DMS153 treated with DMSO at 0.1 percent for 48 hours (cell line): ENCODE results near the gene FERMT1.
"Not testable (repeated sequence)": the region's sequence is repeated elsewhere in the genome, so short reads cannot be mapped to it uniquely, and the experiment has no call there.

Source experiments
- DNase-seq: peaks from one replicate; lab custom pipeline; 2025; ENCODE audit not compliant: unreplicated experiment; lab: John Stamatoyannopoulos, UW

FERMT1 gene

DNA sequence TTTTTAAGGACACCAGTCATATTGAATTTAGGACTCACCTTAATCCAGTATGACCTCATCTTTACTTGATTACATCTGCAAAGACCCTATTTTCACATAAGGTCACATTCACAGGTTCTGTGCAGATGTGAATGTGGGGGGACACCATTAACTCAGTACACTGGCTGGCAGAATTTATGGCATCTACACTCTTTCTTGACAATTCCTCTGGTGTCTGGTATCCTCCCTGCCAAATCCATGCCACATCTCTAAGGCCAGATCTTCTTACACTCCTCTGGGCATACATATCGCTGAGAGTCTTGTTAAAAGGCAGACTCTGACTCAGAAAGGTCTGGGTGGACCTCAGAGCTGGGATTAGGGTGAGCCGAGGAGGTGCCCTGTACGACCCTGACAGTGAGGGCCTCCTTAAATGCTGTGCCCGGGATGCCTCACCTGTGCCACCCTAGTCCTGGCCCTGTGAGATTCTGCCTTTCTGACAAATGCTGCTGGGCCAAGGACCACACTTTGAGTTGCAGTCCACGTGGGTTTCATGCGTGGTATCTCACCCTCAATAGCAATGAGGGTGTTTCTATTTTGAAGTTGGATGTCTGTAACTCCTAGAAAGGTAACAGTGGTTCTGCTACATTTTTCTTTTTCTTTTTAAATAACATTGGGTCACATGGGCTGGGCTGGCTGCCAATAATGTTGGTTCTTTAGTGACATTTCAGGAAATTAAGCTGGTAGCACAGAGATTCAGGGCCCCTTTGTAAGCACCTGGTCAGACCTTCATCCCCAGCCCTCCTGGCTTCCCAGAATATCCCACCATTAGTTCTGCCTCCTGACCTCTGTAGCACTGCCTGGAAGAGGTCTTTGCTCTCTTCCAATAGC lies 51.8 kb downstream of the FERMT1 start:
- no peak for DNase-seq

DNA sequence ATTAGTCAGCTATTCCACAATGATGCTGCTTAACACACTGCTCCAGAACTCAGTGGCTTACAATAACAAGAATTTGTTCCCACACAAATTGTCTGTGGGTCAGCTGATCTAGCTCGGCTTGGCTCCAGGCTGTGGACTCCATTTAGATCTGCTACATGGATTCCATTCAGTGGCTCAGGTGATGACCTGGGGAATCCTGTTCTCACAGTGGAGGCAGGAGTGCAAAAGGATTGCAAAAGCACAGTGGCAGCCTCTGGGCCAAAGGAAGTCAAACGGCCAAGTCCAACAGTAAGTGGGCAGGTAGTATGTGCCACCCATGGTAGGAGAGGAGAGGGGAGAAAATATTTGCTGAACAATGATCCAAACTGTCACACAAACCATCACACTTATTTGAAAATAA lies 53.2 kb downstream of the FERMT1 start:
- DNase-seq = no peak

DNA sequence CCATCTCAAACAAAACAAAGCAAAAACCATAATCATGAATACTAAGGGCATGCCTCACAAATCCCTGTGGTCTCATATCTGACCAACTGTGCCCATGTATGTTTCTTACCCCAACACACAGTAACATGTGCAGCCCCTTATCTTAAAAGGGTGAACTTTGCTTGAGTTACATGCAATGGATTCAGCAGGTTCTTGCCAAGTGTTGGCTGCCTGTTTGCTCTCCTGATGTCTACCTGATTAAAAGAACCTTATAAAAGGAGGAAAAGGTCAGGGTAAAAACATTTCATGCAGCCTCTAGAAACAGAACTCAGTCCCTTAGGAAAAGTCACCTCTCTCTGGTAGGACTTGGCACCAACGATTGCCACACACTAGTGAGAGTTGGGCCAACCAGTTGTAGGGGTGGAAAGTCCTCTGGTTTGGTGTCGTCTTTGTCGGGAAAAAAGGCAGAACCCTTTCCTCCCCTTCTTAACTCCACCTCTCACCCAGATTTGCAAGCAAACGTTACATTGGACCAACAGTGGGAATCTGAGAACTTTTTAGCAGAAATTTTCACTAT lies 55.0 kb downstream of the FERMT1 start:
- DNase-seq = no peak

DNA sequence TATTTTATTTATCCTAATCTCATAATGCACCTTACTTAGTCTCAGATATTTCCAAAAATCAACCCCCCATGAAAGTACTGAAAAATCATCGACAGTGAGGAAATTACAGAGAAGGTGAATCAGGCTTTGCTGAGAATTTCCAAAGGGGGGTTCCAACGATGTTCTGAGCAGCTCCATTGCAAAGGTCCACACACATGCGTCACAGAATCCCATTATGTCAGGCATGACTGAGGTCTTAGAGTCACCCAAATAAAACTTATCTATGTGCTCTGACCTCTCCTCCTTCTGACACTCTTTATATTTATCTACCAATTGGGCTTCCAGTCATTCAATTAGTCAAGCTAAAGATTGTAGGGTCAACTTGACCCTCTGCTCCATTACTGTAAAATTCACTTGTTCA lies 56.2 kb downstream of the FERMT1 start:
- no peak for DNase-seq

DNA sequence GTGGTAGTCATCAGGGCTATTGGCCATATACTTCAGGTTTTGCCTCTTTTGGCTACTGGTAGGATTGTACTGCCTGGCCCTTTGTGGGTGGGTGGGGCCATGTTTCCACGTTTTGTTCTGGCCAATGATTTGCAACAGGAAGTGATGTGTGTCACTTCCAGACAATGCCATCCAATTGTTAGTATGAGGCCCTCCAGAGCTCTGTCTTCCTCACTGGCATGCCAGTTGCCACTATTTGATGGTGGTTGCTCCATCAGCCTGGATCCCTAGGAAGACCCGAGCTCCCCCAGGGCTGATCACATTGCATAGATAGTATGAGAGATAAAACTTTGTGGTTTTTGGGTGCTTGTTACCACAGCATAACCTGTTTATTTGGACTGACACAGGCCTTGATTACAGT lies 61.3 kb downstream of the FERMT1 start:
- DNase-seq = no peak

DNA sequence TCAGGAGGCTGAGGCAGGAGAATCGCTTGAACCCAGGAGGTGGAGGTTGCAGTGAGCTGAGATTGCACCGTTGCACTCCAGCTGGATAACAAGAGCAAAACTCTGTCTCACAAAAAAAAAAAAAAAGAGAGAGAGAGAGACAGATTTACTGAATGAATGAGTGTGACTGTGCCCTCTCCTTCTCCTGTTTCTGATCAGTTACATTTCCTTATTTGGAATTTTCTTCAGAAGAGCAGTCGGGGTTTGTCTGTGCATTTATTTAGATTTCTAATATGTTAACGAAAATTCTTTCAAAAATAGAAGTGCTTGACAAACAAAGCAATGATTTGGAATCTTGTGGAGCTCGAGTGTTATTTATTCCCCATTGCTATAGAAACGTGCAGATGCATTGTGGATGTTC lies 62.6 kb downstream of the FERMT1 start:
- no peak for DNase-seq

DNA sequence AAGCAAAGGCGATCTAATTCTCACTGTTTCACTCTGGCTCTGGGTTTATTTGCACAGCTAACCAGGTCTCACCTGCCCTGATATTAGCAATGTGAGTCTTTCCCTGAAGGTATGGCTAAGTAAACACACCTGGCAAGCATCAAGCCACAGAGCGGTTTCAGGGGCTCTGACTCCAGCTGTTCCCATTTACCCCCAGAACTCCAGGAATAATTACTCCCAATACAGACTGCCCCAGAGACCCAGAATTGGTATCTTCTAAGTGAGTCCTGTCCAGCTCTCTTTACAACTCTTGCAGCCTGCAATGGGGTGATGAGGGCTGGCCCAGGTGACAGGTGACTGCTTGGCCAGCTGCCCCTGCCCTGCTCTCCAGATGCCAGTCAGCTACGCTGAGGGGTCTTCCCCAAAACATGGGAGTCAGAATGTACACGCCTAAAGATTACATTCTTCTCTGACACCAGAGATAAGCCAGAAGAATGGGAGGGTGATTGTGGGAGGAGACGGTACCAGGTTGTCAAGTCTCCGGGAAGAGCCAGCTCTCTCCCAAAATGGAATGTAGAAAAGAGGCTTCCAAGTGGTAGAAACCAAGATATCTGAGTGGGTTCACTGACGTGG lies 64.0 kb downstream of the FERMT1 start:
- DNase-seq = peak; percentile 66

DNA sequence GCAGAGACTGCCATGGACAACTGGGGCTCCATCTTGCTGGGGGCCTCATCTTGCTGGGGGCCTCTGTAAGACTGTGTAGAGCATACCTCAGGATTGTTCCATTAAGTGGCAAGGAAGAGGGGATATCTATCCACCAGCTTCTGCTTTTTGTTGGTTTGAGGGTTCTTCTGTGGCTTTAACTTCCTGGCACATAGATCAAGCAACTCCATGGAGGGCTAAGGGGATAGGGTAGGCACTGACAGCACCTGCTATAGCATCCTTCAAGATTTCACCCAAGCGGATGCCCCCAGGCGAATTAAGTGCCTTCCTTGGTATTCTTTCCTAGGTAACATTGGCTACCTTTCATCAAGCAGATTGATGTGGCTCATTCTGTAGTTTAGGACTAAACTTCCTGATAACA lies 65.1 kb downstream of the FERMT1 start:
- DNase-seq = no peak

DNA sequence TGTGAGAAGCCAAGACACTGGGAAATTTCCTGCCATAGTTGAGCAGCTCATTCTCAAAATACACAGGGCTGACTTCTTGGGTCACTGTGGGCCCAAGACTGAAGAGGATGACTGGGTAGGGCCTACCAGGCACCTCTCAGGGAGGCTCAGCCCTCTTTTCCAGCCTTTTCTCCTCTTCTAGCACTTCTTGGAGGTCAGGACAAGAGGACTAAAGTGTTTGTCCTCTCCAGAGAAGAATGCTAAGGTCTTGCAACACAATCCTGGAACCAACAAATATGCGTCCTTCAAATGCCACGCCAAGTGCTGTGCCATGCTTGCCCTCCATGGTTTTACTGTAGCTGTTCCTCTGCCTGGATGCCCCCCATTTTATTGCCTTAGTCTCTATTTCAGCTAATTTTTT lies 65.7 kb downstream of the FERMT1 start:
- DNase-seq = no peak

DNA sequence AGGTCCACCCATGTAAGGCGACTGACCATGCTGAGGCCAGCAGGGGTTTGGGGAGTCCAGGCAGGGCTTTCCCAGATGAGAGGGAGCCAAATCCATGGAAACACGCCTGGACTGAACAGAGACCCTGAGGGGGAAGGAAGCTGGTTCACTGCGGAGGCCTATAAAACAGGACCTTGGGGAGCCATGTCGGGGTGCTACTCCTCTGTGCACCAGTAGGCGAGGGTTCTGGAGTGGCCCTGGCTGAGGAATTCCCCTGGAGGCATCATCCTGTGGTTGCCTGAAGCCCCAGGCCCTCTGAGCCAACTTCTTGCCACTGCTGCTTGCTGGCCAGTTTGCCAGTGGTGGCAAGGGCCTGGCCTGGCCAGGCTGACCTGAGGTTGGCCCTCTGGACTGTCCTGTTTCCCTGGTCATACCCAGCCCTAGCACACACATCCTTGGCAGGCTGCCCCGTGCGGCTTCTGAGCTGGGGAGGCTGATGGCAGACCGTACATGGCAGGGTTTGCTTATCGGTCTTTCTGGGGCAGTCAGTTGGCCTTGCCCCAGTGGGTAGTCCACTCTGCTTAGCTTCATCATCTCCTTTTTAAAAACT lies 66.8 kb downstream of the FERMT1 start:
- DNase-seq = no peak

DNA sequence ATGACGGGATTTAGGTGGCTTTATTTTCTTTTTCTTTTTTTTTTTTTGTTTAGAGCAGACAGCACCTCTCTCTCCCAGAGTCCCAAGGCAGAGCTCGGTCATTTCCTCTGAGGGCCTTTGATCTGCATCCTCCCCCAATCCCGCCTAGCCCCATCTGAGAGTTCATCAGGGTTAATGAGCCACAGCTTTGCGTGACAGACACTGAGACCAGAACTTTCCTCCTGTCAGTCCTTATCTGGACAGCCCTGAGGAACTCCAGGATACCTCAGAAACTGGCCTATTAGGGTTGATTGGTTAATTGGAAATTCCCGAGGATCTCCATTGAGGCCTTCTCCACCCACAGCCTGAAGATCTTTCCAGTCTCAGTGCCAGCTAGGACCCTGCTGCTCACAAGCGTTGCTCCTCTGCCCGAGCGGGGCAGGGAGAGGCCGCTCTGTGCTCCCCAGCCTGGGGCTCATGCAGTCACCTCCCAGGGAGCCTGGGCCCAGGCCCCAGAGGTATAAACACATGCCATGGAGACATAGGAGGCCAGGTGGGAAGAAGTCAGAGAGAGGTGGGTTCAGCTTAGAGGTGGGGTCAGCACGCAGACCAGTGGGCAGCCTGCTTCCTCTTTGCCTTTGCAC lies 67.6 kb downstream of the FERMT1 start:
- no peak for DNase-seq

DNA sequence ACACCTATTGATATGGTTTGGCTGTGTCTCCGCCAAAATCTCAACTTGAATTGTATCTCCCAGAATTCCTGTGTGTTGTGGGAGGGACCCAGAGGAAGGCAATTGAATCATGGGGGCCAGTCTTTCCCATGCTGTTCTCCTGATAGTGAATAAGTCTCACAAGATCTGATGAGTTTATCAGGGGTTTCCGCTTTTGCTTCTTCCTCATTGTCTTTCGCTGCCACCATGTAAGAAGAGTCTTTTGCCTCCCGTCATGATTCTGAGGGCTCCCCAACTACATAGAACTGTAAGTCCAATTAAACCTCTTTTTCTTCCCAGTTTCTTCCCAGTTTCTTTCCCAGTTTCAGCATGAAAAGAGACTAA lies 68.2 kb downstream of the FERMT1 start:
- not testable (repeated sequence) for DNase-seq

DNA sequence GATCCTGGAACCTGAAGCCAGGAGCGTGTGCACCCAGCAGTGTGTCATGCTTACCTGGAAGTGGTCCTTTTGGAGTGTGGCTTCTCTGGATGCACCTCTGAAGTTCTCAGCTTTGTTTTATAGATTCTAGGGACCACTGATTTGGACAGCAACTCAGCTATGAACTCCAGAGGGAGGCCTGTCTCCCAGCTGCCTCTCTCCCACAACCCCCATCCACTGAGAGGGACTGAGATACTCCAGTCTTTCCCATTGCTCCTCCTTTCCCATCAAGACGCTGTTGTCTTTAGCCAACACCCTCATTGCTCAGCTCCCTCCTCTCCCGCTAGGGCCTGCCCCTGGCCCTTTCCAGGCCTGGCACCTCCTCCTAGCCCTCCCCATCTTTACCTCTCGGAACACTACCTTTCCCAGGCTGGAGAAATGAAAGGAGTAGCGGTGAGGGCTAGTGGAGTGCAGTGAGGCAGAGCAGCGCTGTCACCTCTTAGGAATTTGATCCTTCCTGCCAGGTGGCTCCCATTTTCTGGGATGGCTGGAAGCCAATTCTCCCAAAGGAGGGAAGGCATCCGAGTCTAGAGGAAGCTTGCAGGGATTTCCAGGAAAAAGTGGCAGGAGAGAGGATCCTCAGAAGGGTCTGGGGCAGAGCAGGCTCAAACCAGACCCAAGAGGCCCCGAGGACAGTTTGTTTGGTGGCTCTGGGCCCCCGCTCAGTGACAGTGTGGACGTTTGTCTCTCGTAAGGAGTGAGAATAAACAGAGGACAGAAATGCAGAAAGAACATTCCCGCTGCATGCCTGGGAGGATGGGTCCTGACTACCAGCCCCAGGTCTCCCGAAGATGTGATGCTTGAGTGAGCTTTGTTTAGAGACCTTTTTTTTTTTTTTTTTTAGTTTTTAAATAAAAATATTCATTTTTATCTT lies 68.8 kb downstream of the FERMT1 start, which contains the start of gene LRRN4:
LRRN4 (minus strand) TSS at position 285 of the 913 bp plus-strand sequence. CDS start 1,261 bp downstream, outside the sequence.
- peak; percentile 17 for DNase-seq

DNA sequence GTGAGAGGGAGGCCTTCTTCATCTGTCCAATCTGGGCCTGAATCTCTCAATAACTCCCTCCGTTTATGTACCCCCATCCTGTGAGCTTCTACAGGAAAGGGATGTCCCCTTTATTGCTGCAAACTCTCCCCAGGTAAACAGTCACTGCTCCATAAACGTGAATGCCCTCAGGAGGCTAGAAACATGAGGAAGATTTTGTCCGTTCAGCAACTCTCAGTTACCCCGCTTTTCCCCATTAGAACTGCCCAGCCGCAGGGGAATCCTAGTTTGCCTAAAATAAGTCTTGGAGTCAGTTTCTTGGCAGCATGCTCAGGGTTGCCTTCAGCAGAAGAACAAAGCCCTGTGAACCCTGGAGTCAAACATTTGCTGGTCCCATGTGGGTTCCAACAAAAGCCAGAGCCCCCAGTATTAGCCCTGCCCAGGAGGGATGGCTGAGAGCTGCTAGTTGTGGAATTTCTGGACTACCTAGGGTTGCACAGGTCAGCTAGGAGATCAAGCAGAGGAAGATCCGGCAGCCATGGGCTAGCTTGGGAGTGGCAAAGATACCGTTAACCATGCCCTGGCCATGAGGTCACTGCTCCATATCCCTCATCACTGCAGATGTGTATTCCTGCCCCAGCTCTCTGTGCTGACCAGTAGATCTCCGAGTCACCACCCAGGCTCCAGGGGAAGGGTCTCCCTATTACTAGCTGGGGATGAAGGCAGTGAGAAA lies 69.6 kb downstream of the FERMT1 start:
- DNase-seq = no peak

DNA sequence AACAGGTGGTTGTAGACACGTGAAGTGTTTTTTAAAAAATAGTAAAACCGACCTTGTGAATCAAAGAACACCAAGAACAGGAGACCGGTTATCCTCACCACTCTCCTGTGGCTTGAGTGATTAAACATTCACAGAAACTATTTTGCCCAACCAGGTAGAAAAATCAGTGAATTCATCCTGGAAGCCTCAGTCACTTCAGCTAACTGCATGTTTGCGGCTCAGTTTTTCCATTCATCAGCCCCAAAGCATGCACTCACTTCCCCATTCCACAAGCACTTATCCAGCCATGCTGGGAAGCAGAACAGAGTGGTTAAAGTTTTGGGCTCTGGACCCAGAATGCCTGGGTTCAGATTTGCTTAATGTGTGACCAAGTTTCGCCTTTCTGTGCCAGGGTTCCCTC lies 71.3 kb downstream of the FERMT1 start:
- no peak for DNase-seq

DNA sequence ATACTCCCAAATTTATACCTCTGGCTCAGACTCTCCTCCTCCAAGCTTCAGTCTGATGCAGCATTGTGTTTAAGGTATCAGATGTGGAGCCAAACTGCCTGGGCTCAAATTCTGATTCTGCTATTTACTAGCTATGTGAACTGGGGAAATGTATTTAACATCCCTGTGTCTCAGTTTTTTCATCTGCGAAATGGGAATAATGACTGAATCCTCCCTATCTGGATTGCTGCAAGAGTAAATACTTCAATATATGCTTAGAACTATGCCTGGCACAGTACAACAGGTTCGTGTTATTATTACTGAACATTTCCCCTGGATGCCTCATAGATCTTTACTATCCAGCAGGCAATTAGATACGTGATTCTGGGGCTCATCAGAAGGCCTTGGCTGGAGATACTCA lies 74.4 kb downstream of the FERMT1 start:
- DNase-seq = no peak

DNA sequence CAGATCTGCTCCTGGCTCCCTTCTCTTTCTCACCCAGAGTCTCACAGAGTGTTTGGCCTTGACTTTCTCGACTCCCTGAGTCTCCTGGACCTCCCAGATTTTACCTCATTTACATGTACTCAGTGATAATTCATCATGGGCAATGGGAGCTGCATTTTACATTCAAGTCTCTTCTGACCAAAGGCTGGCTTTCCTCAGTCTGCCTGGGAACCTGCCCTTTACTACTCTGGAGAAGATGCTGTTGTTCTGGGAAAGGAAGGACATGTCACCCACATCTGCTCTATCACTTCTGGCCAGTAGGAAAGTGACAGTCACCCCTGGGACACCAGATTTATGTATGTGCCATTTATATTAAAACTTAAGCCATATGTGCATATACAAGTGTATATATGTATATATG lies 76.4 kb downstream of the FERMT1 start:
- DNase-seq = no peak

DNA sequence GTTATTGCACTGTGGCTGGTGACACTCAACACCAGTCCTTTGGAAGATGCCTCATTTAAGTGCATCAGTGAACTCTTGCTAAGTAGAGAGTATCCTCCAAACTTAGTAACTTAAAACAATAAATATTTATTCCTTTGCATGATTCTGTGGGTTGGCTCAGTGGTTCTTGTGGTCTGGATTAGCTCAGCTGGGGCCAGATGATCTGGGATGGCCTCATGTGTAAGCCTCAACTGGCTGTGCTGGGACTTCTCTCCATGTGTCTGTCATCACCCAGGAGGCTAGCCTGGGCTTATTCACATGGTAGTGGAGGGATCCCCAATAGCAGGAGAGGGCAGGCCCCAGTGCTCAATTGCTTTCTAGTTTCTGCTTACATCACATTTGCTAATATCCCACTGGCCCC lies 77.3 kb downstream of the FERMT1 start:
- no peak for DNase-seq

DNA sequence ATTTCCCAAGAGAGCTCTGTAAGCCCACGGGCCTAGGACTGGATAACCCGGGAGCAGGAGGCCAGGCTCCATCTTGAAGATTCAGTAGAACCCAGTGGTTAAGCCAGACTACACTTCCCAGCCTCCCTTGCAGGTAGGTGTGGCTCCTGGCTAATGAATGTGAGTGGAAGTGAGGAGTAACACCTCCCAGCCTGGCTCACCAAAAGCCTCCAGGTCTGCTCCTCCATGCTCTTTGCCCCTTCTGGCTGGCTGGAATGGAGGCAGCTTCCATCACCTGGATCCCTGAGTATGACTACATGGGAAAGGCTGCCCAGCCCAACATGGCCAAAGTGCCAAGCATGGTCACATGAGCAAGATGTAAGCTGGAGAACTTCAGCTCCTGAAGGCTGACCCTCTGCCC lies 78.7 kb downstream of the FERMT1 start:
- DNase-seq = no peak

DNA sequence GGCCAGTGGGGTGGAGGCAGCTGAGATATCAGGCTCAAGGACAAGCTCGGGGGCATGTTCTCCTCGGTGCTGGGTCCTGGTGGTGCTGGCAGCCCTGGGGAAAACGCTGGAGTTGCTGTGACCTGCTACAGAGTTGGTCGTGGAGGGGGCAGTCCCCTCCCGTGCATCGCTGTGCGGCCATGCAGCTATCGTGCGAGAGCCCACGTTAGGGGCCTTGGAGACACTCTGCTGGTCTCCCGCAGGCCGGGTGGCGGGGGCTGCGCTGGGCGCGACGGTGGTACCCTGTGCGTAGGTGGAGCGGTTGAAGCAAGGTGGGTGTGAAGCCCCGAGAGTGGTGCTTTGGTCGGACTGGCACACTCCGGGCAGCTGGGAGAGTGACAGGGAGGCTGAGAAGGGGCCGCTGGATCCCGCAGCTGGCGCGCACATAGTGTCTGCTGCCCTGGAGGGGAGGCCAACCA lies 81.0 kb downstream of the FERMT1 start:
- no peak for DNase-seq
